Adrenal gland (tissue), 12 donors: Measurements from ENCODE around the gene TCP10L. TPM values are rescaled to one million over a fixed set of nuclear protein-coding genes. Genes with fewer than 3 reads are reported as not detected.

Source experiments
- DNase-seq, 7 donors: peaks; one replicate each; pipeline ENCODE4 v3.0.0-alpha.2; 2019 to 2020
- H3K27ac ChIP-seq, 5 donors: fragments of 200-600 bp; sonication (generic) in 4 of 5; 1 replicate in 3 of 5; 2 replicates in 2 of 5; pipeline versions ENCODE4 v1.5.1 to v1.8.0; 2016 to 2020; ENCODE audit warnings: mild to moderate bottlenecking in 1 of 5
- H3K27me3 ChIP-seq: fragments of 200-600 bp; 2 replicates; pipeline ENCODE4 v1.8.0; 2021
- H3K36me3 ChIP-seq, 2 donors: fragments of 200-600 bp; replicated peaks in 1 of 2; 1 replicate in 1 of 2; 2 replicates in 1 of 2; pipeline versions ENCODE4 v1.5.1 to v1.8.0; 2018 to 2022
- H3K4me1 ChIP-seq, 2 donors: fragments of 200-600 bp; replicated peaks in 1 of 2; 1 replicate in 1 of 2; 2 replicates in 1 of 2; pipeline versions ENCODE4 v1.5.1 to v1.8.0; 2018 to 2021
- H3K4me3 ChIP-seq, 4 donors: fragments of 200-600 bp; sonication (generic) in 3 of 4; one replicate each; pipeline ENCODE4 v1.5.1; 2016 to 2018
- H3K9me3 ChIP-seq, 3 donors: fragments of 200-600 bp; sonication (generic) in 1 of 3; replicated peaks in 1 of 3; 1 replicate in 2 of 3; 2 replicates in 1 of 3; pipeline versions ENCODE4 v1.5.1 to v1.8.0; 2016 to 2021
- POLR2A ChIP-seq, 2 donors: fragments of 450-650 bp; IDR thresholded peaks; one replicate each; pipeline ENCODE4 v1.6.1; 2017; ENCODE audit warnings: antibody characterized with exemption in 2 of 2, mild to moderate bottlenecking in 2 of 2, moderate library complexity in 1 of 2
- WGBS, 4 donors: extraction: QIAGEN DNeasy Blood & Tissue Kit in 2 of 4; methylation state at CpG; one replicate each; pipeline versions ENCODE4 v1.1.5 to v1.1.7; 2013 to 2017; 5-methylcytosine and 5-hydroxymethylcytosine counted together
- intact Hi-C, 2 donors: fragments of 100-400 bp; cut with DNase I; formaldehyde crosslinking; loops; one replicate each; pipeline versions ENCODE4 v1.14.1 to v1.15.0; 2022 to 2023
- polyA plus RNA-seq, 3 donors: library from polyadenylated mRNA; stranded (reverse); fragments of 200-250 nt in 2 of 3; fragments of 350-450 nt in 1 of 3; fragmentation: Illumina TruSeq in 1 of 3; extraction: RNeasy Lipid Tissue Mini Kit (QIAGEN cat#74804) in 1 of 3; gene quantifications; one replicate each; pipeline ENCODE4 v1.2.3, GENCODE V29; 2013 to 2014
- total RNA-seq, 9 donors: library from RNA; depleted of rRNA in 4 of 9; stranded (reverse); fragments of >200 nt in 4 of 9; fragments of 120-200 nt in 1 of 9; fragmentation: NEBNext Ultra II Directional in 1 of 9; extraction: Animal tissue kit (Norgen Biotek cat#: 25700) in 1 of 9; gene quantifications; one replicate each; pipeline versions ENCODE4 v1.1.0 to v1.2.4, GENCODE V29; 2013 to 2023
- TF ChIP-seq, protein P1 (sequence below), 6 experiments: fragments of 450-650 bp in 4 of 6; fragments of 200-600 bp in 2 of 6; sonication (generic) in 1 of 6; IDR thresholded peaks; 1 replicate in 5 of 6; 2 replicates in 1 of 6; pipeline versions ENCODE4 v1.5.1 to v1.8.0; 2016 to 2021; ENCODE audit warnings: antibody characterized with exemption in 6 of 6, mild to moderate bottlenecking in 2 of 6, moderate library complexity in 1 of 6
- donor health status: healthy with polysubstance abuse.
- donor health status: Bipolar disorder and iron deficiency.
- donor health status: DM: yes; HTN: yes; CAD: no.
- donor health status: DM: no; HTN: no; CAD: no.
- donor health status: DM: no; HTN: no; CAD: no.
- donor health status: DM: yes; HTN: yes; CAD: no.

TCP10L gene
- total and polyA plus RNA-seq, 12 donors, result 0.28 to 3.0 (median 0.82) TPM; not detected in 2

DNA sequence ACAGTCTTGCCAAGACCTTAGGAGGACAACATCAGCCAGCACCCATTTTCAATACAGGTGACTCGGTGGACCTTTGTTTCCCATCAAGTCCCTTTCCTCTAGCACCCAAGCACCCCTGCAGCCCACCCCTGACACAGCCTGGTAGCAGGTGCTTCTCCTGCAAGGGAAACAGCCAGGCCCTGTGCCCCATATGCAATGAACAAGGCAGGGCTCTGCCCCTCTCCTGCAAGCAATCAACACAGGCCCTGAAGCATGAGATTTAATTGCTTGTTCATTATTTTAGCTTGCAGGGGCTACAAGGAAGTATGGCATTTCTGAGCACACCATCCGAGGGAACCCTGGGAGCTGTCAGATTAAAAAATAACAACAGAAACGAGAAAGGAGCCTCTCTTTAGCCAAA, 35.4 kb downstream of the TCP10L start:
- no peak for TF ChIP-seq POLR2A (IDR thresholded peaks at IDR 0.05)
- TF ChIP-seq, protein P1, sequence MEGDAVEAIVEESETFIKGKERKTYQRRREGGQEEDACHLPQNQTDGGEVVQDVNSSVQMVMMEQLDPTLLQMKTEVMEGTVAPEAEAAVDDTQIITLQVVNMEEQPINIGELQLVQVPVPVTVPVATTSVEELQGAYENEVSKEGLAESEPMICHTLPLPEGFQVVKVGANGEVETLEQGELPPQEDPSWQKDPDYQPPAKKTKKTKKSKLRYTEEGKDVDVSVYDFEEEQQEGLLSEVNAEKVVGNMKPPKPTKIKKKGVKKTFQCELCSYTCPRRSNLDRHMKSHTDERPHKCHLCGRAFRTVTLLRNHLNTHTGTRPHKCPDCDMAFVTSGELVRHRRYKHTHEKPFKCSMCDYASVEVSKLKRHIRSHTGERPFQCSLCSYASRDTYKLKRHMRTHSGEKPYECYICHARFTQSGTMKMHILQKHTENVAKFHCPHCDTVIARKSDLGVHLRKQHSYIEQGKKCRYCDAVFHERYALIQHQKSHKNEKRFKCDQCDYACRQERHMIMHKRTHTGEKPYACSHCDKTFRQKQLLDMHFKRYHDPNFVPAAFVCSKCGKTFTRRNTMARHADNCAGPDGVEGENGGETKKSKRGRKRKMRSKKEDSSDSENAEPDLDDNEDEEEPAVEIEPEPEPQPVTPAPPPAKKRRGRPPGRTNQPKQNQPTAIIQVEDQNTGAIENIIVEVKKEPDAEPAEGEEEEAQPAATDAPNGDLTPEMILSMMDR (IDR thresholded peaks at IDR 0.05), result no peak
- no peaks in the 10 kb centered on the region for H3K27me3 ChIP-seq
- no peaks in the 10 kb centered on the region for H3K4me1 ChIP-seq
- H3K9me3 ChIP-seq, result no peaks in the 10 kb centered on the region
- WGBS, 4 donors, result 45 to 83% (median 69%) methylated on average over 3 of the region's 3 CpGs
- H3K27ac ChIP-seq, result no peak overlapping the region
- no peak for DNase-seq
- H3K36me3 ChIP-seq, result no peaks in the 10 kb centered on the region
- H3K4me3 ChIP-seq, result no peak overlapping the region
- intact Hi-C loops, result no loop called here

DNA sequence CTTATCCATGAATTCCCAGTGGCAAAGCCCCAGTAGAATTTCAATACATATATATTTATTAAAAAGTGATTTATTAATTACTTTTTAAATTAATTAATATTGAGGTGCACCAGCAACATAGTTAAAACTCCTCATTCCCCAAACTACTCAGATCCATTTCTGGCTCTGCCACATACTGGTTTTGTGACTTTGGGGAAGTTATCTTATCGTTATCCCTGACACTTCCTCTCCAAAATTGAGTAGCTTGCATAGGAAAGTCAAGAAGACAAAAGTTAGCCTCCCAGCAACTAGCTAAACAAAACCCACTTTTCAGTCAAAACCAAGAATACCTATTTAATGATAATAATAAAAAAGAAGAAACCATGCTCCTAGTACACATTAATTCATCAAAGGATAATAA, 35.9 kb downstream of the TCP10L start:
- Histone ChIP-seq H3K4me1 (no peaks in the 10 kb centered on the region), H3K27ac (no peak overlapping the region), H3K27me3 (no peaks in the 10 kb centered on the region), H3K36me3 (no peaks in the 10 kb centered on the region), H3K4me3 (no peak overlapping the region), H3K9me3 (no peaks in the 10 kb centered on the region)
- TF ChIP-seq, protein P1 (IDR thresholded peaks at IDR 0.05), result no peak
- TF ChIP-seq POLR2A (IDR thresholded peaks at IDR 0.05), result no peak
- 60 to 75% (median 63%) methylated on average over 1 of the region's 1 CpG for WGBS, 4 donors
- DNase-seq, result no peak
- intact Hi-C loops, result no loop called here

DNA sequence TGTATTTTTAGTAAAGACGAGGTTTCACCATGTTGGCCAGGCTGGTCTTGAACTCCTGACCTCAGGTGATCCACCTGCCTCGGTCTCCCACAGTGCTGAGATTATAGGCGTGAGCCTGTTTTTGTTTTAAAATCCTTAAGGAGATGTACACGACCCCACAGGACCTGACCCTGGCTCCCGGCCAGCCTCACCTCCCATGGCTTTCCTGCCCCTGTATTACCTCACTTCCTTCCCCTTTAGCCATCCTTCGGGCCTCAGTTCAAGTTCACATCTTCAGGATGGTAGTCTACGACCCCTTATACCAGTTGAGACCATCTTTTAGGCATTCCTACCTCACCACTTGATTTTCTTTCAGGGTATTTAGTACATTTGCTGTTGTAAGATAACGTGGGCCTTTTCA, 36.3 kb downstream of the TCP10L start:
- Histone ChIP-seq H3K36me3 (no peaks in the 10 kb centered on the region), H3K27ac (no peak overlapping the region), H3K9me3 (no peaks in the 10 kb centered on the region), H3K27me3 (no peaks in the 10 kb centered on the region), H3K4me1 (no peaks in the 10 kb centered on the region), H3K4me3 (no peak overlapping the region)
- TF ChIP-seq, protein P1 (IDR thresholded peaks at IDR 0.05), result no peak
- no peak for TF ChIP-seq POLR2A (IDR thresholded peaks at IDR 0.05)
- 61 to 80% (median 68%) methylated on average over 8 of the region's 8 CpGs for WGBS, 4 donors
- intact Hi-C loops, result no loop called here
- no peak for DNase-seq

DNA sequence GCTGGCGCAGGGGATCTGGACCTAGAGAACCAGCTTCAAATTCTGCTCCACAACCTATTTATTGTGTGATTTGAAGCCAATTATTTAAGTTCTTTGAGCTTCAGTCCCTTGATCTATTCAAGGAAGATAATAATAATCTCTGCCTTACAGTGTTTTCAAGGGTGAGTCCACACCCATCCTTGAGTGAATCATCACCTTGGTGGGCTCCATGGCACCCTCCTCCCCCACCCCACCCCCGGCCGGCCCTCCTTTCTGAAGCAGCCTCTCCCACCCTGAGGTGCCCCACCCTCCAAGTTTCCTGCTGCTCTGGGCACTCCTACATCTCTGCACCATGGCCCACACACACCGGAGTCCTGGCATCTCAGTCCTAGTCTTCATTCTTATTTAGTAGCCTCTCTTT, 38.3 kb downstream of the TCP10L start:
- Histone ChIP-seq H3K4me1 (no peaks in the 10 kb centered on the region), H3K27ac (no peak overlapping the region), H3K36me3 (no peaks in the 10 kb centered on the region), H3K27me3 (no peaks in the 10 kb centered on the region), H3K9me3 (no peaks in the 10 kb centered on the region), H3K4me3 (no peak overlapping the region)
- no peak for DNase-seq
- WGBS, 4 donors, result 81 to 88% (median 87%) methylated on average over 4 of the region's 4 CpGs
- intact Hi-C loops, result no loop called here
- no peak for TF ChIP-seq POLR2A (IDR thresholded peaks at IDR 0.05)
- TF ChIP-seq, protein P1 (IDR thresholded peaks at IDR 0.05), result no peak
